T-cell (primary cell): ENCODE results near the gene ITPR2. TPM values are rescaled to one million over a fixed set of nuclear protein-coding genes. Genes with fewer than 3 reads are reported as not detected.

Source experiments
- ATAC-seq, 4 experiments: fragments of 200-7000 bp in 3 of 4; fragments of 150-1000 bp in 1 of 4; cut with Tn5 transposase; replicated peaks in 1 of 4; 1 replicate in 3 of 4; 2 replicates in 1 of 4; pipeline ENCODE4 v1.10.0; 2021; ENCODE audit warnings: moderate library complexity in 3 of 4, mild to moderate bottlenecking in 2 of 4, moderate number of reproducible peaks in 1 of 4
- CTCF ChIA-PET, 2 donors: fragments of 300-600 bp; sonication (Branson Sonifier 250); formaldehyde crosslinking; loops; one replicate each; lab custom pipeline; 2022; ENCODE audit warnings: antibody characterized with exemption in 2 of 2; lab: Charles Lee
- POLR2A ChIA-PET, 2 donors: fragments of 300-600 bp; sonication (Branson Sonifier 250); formaldehyde crosslinking; loops; one replicate each; lab custom pipeline; 2022; ENCODE audit warnings: antibody characterized with exemption in 2 of 2; lab: Charles Lee
- DNase-seq, 35 experiments: peaks; one replicate each; pipeline versions ENCODE4 v3.0.0 to v3.0.0-alpha.2; 2013 to 2023
- H3K27ac ChIP-seq: one replicate; pipeline ENCODE4 v1.5.1; 2013; ENCODE audit warnings: low read length
- H3K27me3 ChIP-seq, 2 experiments: replicated peaks in 1 of 2; 1 replicate in 1 of 2; 2 replicates in 1 of 2; pipeline versions ENCODE4 v1.6.1 to v1.7.0; 2013; ENCODE audit warnings: low read length in 1 of 2, mixed read lengths in 1 of 2; ENCODE audit not compliant: control insufficient read depth in 2 of 2, insufficient read depth in 2 of 2; ENCODE audit errors: extremely low read depth in 1 of 2
- H3K36me3 ChIP-seq, 2 donors: 1 replicate in 1 of 2; 2 replicates in 1 of 2; pipeline versions ENCODE4 v1.6.1 to v1.7.0; 2013; ENCODE audit warnings: low read length in 1 of 2; ENCODE audit not compliant: control insufficient read depth in 2 of 2, insufficient read depth in 1 of 2; ENCODE audit errors: extremely low read depth in 1 of 2
- H3K4me1 ChIP-seq, 2 experiments: 1 replicate in 1 of 2; 2 replicates in 1 of 2; pipeline versions ENCODE4 v1.6.1 to v1.7.0; 2013; ENCODE audit warnings: low read length in 2 of 2, mixed read lengths in 1 of 2; ENCODE audit not compliant: insufficient read depth in 2 of 2, control insufficient read depth in 1 of 2; ENCODE audit errors: extremely low read depth in 1 of 2
- H3K4me3 ChIP-seq, 2 donors: 1 replicate in 1 of 2; 2 replicates in 1 of 2; pipeline versions ENCODE4 v1.5.1 to v1.7.0; 2013; ENCODE audit warnings: mild to moderate bottlenecking in 2 of 2, low read length in 1 of 2, moderate library complexity in 1 of 2; ENCODE audit not compliant: control insufficient read depth in 1 of 2; ENCODE audit errors: extremely low read depth in 1 of 2
- H3K9me3 ChIP-seq: 2 replicates; pipeline ENCODE4 v1.7.0; 2013
- H3K27ac Mint-ChIP-seq, 2 donors: one replicate each; pipeline ENCODE4 v1.8.0; 2020 to 2021; ENCODE audit warnings: mild to moderate bottlenecking in 2 of 2, mixed read lengths in 2 of 2
- H3K27me3 Mint-ChIP-seq, 2 donors: one replicate each; pipeline ENCODE4 v1.8.0; 2021 to 2022; ENCODE audit warnings: mixed read lengths in 2 of 2
- H3K36me3 Mint-ChIP-seq: one replicate; pipeline ENCODE4 v1.8.0; 2021; ENCODE audit warnings: mixed read lengths
- H3K4me1 Mint-ChIP-seq, 3 donors: one replicate each; pipeline ENCODE4 v1.8.0; 2020 to 2022; ENCODE audit warnings: mixed read lengths in 3 of 3, mild to moderate bottlenecking in 1 of 3
- H3K4me3 Mint-ChIP-seq, 3 donors: one replicate each; pipeline ENCODE4 v1.8.0; 2020 to 2022; ENCODE audit warnings: mild to moderate bottlenecking in 3 of 3, mixed read lengths in 3 of 3, moderate library complexity in 3 of 3
- H3K9me3 Mint-ChIP-seq, 3 donors: one replicate each; pipeline ENCODE4 v1.8.0; 2020 to 2022; ENCODE audit warnings: mixed read lengths in 3 of 3
- WGBS: methylation state at CpG from one replicate; pipeline ENCODE4 v1.1.5; 2013; ENCODE audit warnings: missing lambda C conversion rate; ENCODE audit not compliant: insufficient coverage; 5-methylcytosine and 5-hydroxymethylcytosine counted together
- total RNA-seq, 35 experiments: library from RNA in 6 of 35; stranded (reverse) in 6 of 35; fragments of 120-200 nt in 1 of 35; gene quantifications; one replicate each; pipeline versions ENCODE4 v1.2.1 to v1.2.4 and lab custom pipeline; 2013 to 2026

ITPR2 gene
- total RNA-seq, 5 donors from 2014 or later (not counting 1 experiment from before 2014, with no cell fraction given): 38.8 to 52.5 (median 44.5) TPM

- peaks cover 0 to 2% of the 10 kb centered on the region in 2 donors for H3K36me3 ChIP-seq
- peaks cover 25% of the 10 kb centered on the region for H3K36me3 Mint-ChIP-seq
- H3K4me1 ChIP-seq: peaks cover 0 to 11% of the 10 kb centered on the region in 2 experiments
- no peak overlapping the region for H3K4me3 Mint-ChIP-seq
- 100% methylated on average over 2 of the region's 2 CpGs for WGBS
- H3K4me1 Mint-ChIP-seq: peaks cover 39 to 49% (median 41%) of the 10 kb centered on the region in 3 donors
- H3K27ac ChIP-seq: no peak overlapping the region
- no peak for DNase-seq
- H3K27me3 ChIP-seq: no peaks in the 10 kb centered on the region
- ChIA-PET POLR2A (no interaction called here), CTCF (no interaction called here)
- H3K4me3 ChIP-seq: no peak overlapping the region
- no peaks in the 10 kb centered on the region for H3K27me3 Mint-ChIP-seq
- ATAC-seq: no peak
- no peaks in the 10 kb centered on the region for H3K9me3 ChIP-seq
- H3K27ac Mint-ChIP-seq: no peak overlapping the region
- no peaks in the 10 kb centered on the region for H3K9me3 Mint-ChIP-seq
Measured at GRCh38 chr12:26726956-26727355, 106.0 kb downstream of the ITPR2 start.

GRCh38 chr12:26725276-26725916 lies 107.6 kb downstream of the ITPR2 start:
- no peak overlapping the region for H3K27ac Mint-ChIP-seq
- ChIA-PET POLR2A (interaction anchor here in 1 of 2 donors (0.6 kb wide), 1 partner anchor 169 kb away, joined by 4 read pairs; no protein-coding TSS in a partner anchor), CTCF (interaction anchor here in 1 of 2 donors (0.6 kb wide), 1 partner anchor 202 kb away, joined by 3 read pairs; no protein-coding TSS in a partner anchor)
- H3K9me3 ChIP-seq: no peaks in the 10 kb centered on the region
- no peaks in the 10 kb centered on the region for H3K27me3 ChIP-seq
- H3K9me3 Mint-ChIP-seq: no peaks in the 10 kb centered on the region
- DNase-seq (no peak), ATAC-seq (no peak)
- no peak overlapping the region for H3K4me3 ChIP-seq
- peaks cover 0 to 10% of the 10 kb centered on the region in 2 experiments for H3K4me1 ChIP-seq
- 100% methylated on average over 1 of the region's 2 CpGs for WGBS
- peaks cover 30% of the 10 kb centered on the region for H3K36me3 Mint-ChIP-seq
- H3K27ac ChIP-seq: no peak overlapping the region
- H3K27me3 Mint-ChIP-seq: no peaks in the 10 kb centered on the region
- no peak overlapping the region for H3K4me3 Mint-ChIP-seq
- peaks cover 33 to 44% (median 34%) of the 10 kb centered on the region in 3 donors for H3K4me1 Mint-ChIP-seq
- H3K36me3 ChIP-seq: peaks cover 0 to 2% of the 10 kb centered on the region in 2 donors

DNA sequence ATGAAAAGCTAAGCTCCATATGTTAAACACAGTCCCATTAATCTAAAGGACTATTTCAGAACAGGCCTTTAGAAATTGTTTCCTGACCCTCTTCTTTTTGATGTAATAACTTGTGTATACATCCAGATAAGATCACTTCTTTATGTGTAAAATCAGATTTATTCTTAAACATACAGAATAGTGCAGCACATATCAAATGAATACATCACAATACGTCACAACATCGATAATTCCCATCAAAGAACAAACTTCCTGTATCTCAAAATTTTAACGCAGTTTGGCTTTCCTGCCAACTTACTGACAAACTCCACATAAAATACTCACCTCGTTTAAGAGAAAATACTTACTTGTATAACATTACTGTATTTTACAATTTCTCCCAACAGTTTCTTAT lies 108.7 kb downstream of the ITPR2 start:
- no peaks in the 10 kb centered on the region for H3K27me3 Mint-ChIP-seq
- H3K27me3 ChIP-seq: no peaks in the 10 kb centered on the region
- H3K27ac Mint-ChIP-seq: no peak overlapping the region
- peaks cover 23 to 38% (median 24%) of the 10 kb centered on the region in 3 donors for H3K4me1 Mint-ChIP-seq
- H3K9me3 Mint-ChIP-seq: no peaks in the 10 kb centered on the region
- no peak overlapping the region for H3K27ac ChIP-seq
- no peak overlapping the region for H3K4me3 ChIP-seq
- ChIA-PET CTCF (interaction anchor here in 1 of 2 donors (0.6 kb wide), 1 partner anchor 484 kb away, joined by 3 read pairs; no protein-coding TSS in a partner anchor), POLR2A (no interaction called here)
- H3K9me3 ChIP-seq: no peaks in the 10 kb centered on the region
- ATAC-seq (no peak), DNase-seq (no peak)
- no peak overlapping the region for H3K4me3 Mint-ChIP-seq
- no CpG with 5 or more reads among the region's 4 CpGs for WGBS
- H3K4me1 ChIP-seq: peaks cover 0 to 10% of the 10 kb centered on the region in 2 experiments
- peaks cover 31% of the 10 kb centered on the region for H3K36me3 Mint-ChIP-seq
- peaks cover 0 to 2% of the 10 kb centered on the region in 2 donors for H3K36me3 ChIP-seq

DNA sequence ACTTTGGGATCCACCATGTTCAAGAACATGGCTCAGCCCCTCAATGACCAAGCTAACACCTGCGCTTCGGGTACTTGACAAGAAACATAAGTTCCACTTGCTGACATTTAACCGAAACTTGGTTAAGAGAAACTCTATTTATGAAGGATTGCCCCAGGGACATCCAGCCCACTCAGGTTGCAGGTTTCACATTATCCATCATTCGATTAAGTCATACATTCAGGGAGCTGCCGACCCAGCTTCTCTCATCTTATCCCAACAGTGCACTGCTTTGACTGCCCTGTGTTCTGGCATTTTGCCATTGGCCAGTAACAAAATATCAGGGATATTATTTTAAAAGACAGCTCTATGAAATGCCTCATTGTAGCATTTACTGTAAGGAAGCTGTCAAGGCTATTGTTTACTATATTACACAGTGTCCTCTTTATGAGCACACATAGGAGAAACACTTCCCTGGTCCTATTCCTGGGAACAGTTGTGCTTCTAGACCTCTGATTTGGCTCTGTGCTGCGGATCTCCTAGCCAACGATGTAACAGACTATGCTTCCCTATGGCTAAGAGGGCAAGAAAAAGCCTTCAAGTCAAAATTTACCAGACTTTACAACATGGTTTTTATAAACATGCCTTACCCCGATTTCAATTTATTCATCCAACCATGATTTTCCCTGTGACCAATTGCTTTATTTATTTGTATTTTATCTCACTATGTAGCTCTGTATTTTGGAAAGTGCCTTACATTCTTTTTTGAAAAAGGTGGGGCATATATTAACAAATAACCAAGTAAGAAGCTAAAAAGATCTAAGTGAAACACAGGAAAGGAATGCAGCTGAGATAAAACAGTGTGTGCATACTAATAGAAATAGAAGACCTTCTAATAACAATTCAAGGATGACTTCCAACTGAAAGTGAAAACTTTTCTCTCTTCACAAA lies 109.3 kb downstream of the ITPR2 start:
- ChIA-PET POLR2A (no interaction called here), CTCF (interaction anchor here in 1 of 2 donors (0.6 kb wide), 1 partner anchor 483 kb away, joined by 3 read pairs; no protein-coding TSS in a partner anchor)
- 100% methylated on average over 4 of the region's 8 CpGs for WGBS

DNA sequence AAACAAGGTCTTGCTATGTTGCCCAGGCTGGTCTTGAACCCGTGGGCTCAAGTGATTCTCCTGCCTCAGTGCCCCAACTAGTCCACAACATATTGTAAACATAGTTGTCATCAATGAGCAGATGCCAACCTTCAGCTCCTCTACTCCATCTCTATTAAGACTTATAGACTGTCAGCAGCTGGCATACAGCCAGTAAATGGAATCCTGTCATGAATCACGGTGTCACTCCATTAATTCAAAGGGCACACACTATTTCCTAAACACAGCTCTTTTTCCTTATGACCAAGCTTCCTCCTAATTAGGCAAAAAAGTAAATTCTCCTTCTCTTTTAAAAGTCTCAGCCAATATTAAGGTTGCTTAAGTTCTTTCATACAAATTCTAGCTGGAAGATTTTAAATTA lies 111.2 kb downstream of the ITPR2 start:
- Histone ChIP-seq H3K27me3 (no peaks in the 10 kb centered on the region), H3K4me1 (peaks cover 0 to 10% of the 10 kb centered on the region in 2 experiments), H3K9me3 (no peaks in the 10 kb centered on the region), H3K27ac (no peak overlapping the region), H3K4me3 (no peak overlapping the region), H3K36me3 (peaks cover 0 to 6% of the 10 kb centered on the region in 2 donors)
- DNase-seq: no peak
- ChIA-PET POLR2A (interaction anchor here in 1 of 2 donors (0.6 kb wide), 1 partner anchor 331 kb away, joined by 3 read pairs; no protein-coding TSS in a partner anchor), CTCF (no interaction called here)
- Mint-ChIP-seq H3K27me3 (no peaks in the 10 kb centered on the region), H3K9me3 (no peaks in the 10 kb centered on the region), H3K4me3 (no peak overlapping the region), H3K27ac (no peak overlapping the region), H3K4me1 (peaks cover 9 to 19% (median 13%) of the 10 kb centered on the region in 3 donors), H3K36me3 (peaks cover 38% of the 10 kb centered on the region)
- ATAC-seq: no peak
- 83% methylated on average over 2 of the region's 2 CpGs for WGBS

More for the DNA sequence above, 109.3 kb downstream of the ITPR2 start:
- DNase-seq (no peak), ATAC-seq (no peak)
- Mint-ChIP-seq H3K9me3 (no peaks in the 10 kb centered on the region), H3K4me1 (peaks cover 17 to 32% (median 18%) of the 10 kb centered on the region in 3 donors), H3K27ac (no peak overlapping the region), H3K36me3 (peaks cover 33% of the 10 kb centered on the region), H3K27me3 (no peaks in the 10 kb centered on the region), H3K4me3 (no peak overlapping the region)
- H3K4me1 ChIP-seq: peaks cover 0 to 10% of the 10 kb centered on the region in 2 experiments
- H3K4me3 ChIP-seq: no peak overlapping the region
- H3K36me3 ChIP-seq: peaks cover 0 to 2% of the 10 kb centered on the region in 2 donors
- H3K9me3 ChIP-seq: no peaks in the 10 kb centered on the region
- H3K27me3 ChIP-seq: no peaks in the 10 kb centered on the region
- no peak overlapping the region for H3K27ac ChIP-seq

- ChIA-PET CTCF (no interaction called here), POLR2A (no interaction called here)
- peaks cover 0 to under 1% of the 10 kb centered on the region in 2 experiments for H3K4me1 ChIP-seq
- Mint-ChIP-seq H3K4me1 (peaks cover 0 to 4% (median 3%) of the 10 kb centered on the region in 3 donors), H3K4me3 (no peak overlapping the region), H3K27me3 (no peaks in the 10 kb centered on the region), H3K9me3 (no peaks in the 10 kb centered on the region), H3K27ac (no peak overlapping the region), H3K36me3 (peaks cover 52% of the 10 kb centered on the region)
- no peak overlapping the region for H3K4me3 ChIP-seq
- DNase-seq: no peak
- no peak overlapping the region for H3K27ac ChIP-seq
- no CpG with 5 or more reads among the region's 1 CpG for WGBS
- no peaks in the 10 kb centered on the region for H3K27me3 ChIP-seq
- peaks cover 0 to 5% of the 10 kb centered on the region in 2 donors for H3K36me3 ChIP-seq
- no peak for ATAC-seq
- no peaks in the 10 kb centered on the region for H3K9me3 ChIP-seq
Measured at GRCh38 chr12:26719852-26720251, 113.1 kb downstream of the ITPR2 start.
